Measurements from ENCODE around the gene TTC34. TPM values are rescaled to one million over a fixed set of nuclear protein-coding genes. Genes with fewer than 3 reads are reported as not detected.

Gene TTC34
- 1 to 10 TPM; 1.1 TPM for total RNA-seq

- no peaks in the 10 kb centered on the region for H3K27me3 Mint-ChIP-seq
- H3K4me3 Mint-ChIP-seq: no peak within 1 kb of the TSS
- DNase-seq: peak; percentile 71
- no peak within 1 kb of the TSS for H3K27ac Mint-ChIP-seq
- CTCF ChIA-PET: interaction anchor here (0.8 kb wide), 1 partner anchor 386 kb away, joined by 5 read pairs; no protein-coding TSS in a partner anchor
- H3K4me1 Mint-ChIP-seq: peaks cover 2% of the 10 kb centered on the region
- H3K9me3 Mint-ChIP-seq (ENCODE audit: low read depth): no peaks in the 10 kb centered on the region
- H3K36me3 Mint-ChIP-seq: no peaks in the 10 kb centered on the region
- peak; percentile 86 for ATAC-seq
Observed at GRCh38 chr1:2801535-2802291, at the start of gene TTC34. Gene TTC34 (minus strand): TSS chr1:2801693. CDS start chr1:2800827, 866 bp downstream.

GRCh38 chr1:2850502-2850901 lies 49.0 kb upstream of the TTC34 start:
- Mint-ChIP-seq H3K4me3 (no peak overlapping the region), H3K36me3 (no peaks in the 10 kb centered on the region), H3K27me3 (no peaks in the 10 kb centered on the region), H3K4me1 (no peaks in the 10 kb centered on the region), H3K9me3 (ENCODE audit: low read depth) (no peaks in the 10 kb centered on the region), H3K27ac (no peak overlapping the region)
- no peak for ATAC-seq
- no peak for DNase-seq
- CTCF ChIA-PET: no interaction called here

GRCh38 chr1:2848006-2848670 lies 46.6 kb upstream of the TTC34 start:
- peaks cover 6% of the 10 kb centered on the region for H3K27me3 Mint-ChIP-seq
- ATAC-seq: no peak
- H3K4me1 Mint-ChIP-seq: no peaks in the 10 kb centered on the region
- CTCF ChIA-PET: no interaction called here
- no peak overlapping the region for H3K27ac Mint-ChIP-seq
- no peaks in the 10 kb centered on the region for H3K36me3 Mint-ChIP-seq
- H3K9me3 Mint-ChIP-seq (ENCODE audit: low read depth): no peaks in the 10 kb centered on the region
- DNase-seq: no peak
- H3K4me3 Mint-ChIP-seq: no peak overlapping the region

- Mint-ChIP-seq H3K4me1 (no peaks in the 10 kb centered on the region), H3K27me3 (peaks cover 6% of the 10 kb centered on the region), H3K4me3 (no peak overlapping the region), H3K9me3 (ENCODE audit: low read depth) (no peaks in the 10 kb centered on the region), H3K36me3 (no peaks in the 10 kb centered on the region), H3K27ac (no peak overlapping the region)
- ATAC-seq: no peak
- DNase-seq: no peak
- CTCF ChIA-PET: no interaction called here
Observed at GRCh38 chr1:2847086-2847985, 45.8 kb upstream of the TTC34 start.

GRCh38 chr1:2845869-2846268 lies 44.4 kb upstream of the TTC34 start:
- CTCF ChIA-PET: no interaction called here
- Mint-ChIP-seq H3K9me3 (ENCODE audit: low read depth) (no peaks in the 10 kb centered on the region), H3K4me1 (peaks cover 5% of the 10 kb centered on the region), H3K27ac (no peak overlapping the region), H3K27me3 (peaks cover 6% of the 10 kb centered on the region), H3K36me3 (no peaks in the 10 kb centered on the region), H3K4me3 (no peak overlapping the region)
- ATAC-seq (no peak), DNase-seq (no peak)

GRCh38 chr1:2840036-2840809 lies 38.7 kb upstream of the TTC34 start:
- CTCF ChIA-PET: no interaction called here
- peak; percentile 71 for DNase-seq
- peaks cover 19% of the 10 kb centered on the region for H3K4me1 Mint-ChIP-seq
- H3K36me3 Mint-ChIP-seq: no peaks in the 10 kb centered on the region
- H3K27me3 Mint-ChIP-seq: peaks cover 4% of the 10 kb centered on the region
- H3K9me3 Mint-ChIP-seq (ENCODE audit: low read depth): no peaks in the 10 kb centered on the region
- H3K4me3 Mint-ChIP-seq: peak overlapping the region; percentile 46
- H3K27ac Mint-ChIP-seq: peak overlapping the region; percentile 63
- peak; percentile 85 for ATAC-seq

- Mint-ChIP-seq H3K27ac (no peak overlapping the region), H3K4me3 (no peak overlapping the region), H3K4me1 (peaks cover 19% of the 10 kb centered on the region), H3K27me3 (no peaks in the 10 kb centered on the region), H3K36me3 (no peaks in the 10 kb centered on the region), H3K9me3 (ENCODE audit: low read depth) (no peaks in the 10 kb centered on the region)
- ATAC-seq (no peak), DNase-seq (no peak)
- CTCF ChIA-PET: no interaction called here
Observed at GRCh38 chr1:2837823-2838222, 36.3 kb upstream of the TTC34 start.

GRCh38 chr1:2837316-2837715 lies 35.8 kb upstream of the TTC34 start:
- CTCF ChIA-PET: no interaction called here
- H3K4me1 Mint-ChIP-seq: peaks cover 19% of the 10 kb centered on the region

GRCh38 chr1:2836333-2836970 lies 35.0 kb upstream of the TTC34 start:
- no peak for ATAC-seq
- DNase-seq: no peak
- H3K9me3 Mint-ChIP-seq (ENCODE audit: low read depth): no peaks in the 10 kb centered on the region
- no peaks in the 10 kb centered on the region for H3K27me3 Mint-ChIP-seq
- CTCF ChIA-PET: no interaction called here
- no peaks in the 10 kb centered on the region for H3K36me3 Mint-ChIP-seq
- H3K4me1 Mint-ChIP-seq: peaks cover 18% of the 10 kb centered on the region
- no peak overlapping the region for H3K4me3 Mint-ChIP-seq
- no peak overlapping the region for H3K27ac Mint-ChIP-seq

More at GRCh38 chr1:2837316-2837715, 35.8 kb upstream of the TTC34 start:
- Mint-ChIP-seq H3K27me3 (no peaks in the 10 kb centered on the region), H3K9me3 (ENCODE audit: low read depth) (no peaks in the 10 kb centered on the region), H3K27ac (no peak overlapping the region), H3K36me3 (no peaks in the 10 kb centered on the region), H3K4me3 (no peak overlapping the region)
- no peak for DNase-seq
- no peak for ATAC-seq

GRCh38 chr1:2835650-2836159 lies 34.2 kb upstream of the TTC34 start:
- CTCF ChIA-PET: no interaction called here
- Mint-ChIP-seq H3K4me3 (no peak overlapping the region), H3K9me3 (ENCODE audit: low read depth) (no peaks in the 10 kb centered on the region), H3K4me1 (peaks cover 12% of the 10 kb centered on the region), H3K36me3 (no peaks in the 10 kb centered on the region), H3K27ac (no peak overlapping the region), H3K27me3 (no peaks in the 10 kb centered on the region)
- no peak for ATAC-seq
- no peak for DNase-seq

GRCh38 chr1:2834741-2835564 lies 33.5 kb upstream of the TTC34 start:
- no peaks in the 10 kb centered on the region for H3K36me3 Mint-ChIP-seq
- DNase-seq (no peak), ATAC-seq (no peak)
- no peak overlapping the region for H3K27ac Mint-ChIP-seq
- peaks cover 5% of the 10 kb centered on the region for H3K4me1 Mint-ChIP-seq
- H3K27me3 Mint-ChIP-seq: no peaks in the 10 kb centered on the region
- no peak overlapping the region for H3K4me3 Mint-ChIP-seq
- H3K9me3 Mint-ChIP-seq (ENCODE audit: low read depth): no peaks in the 10 kb centered on the region
- CTCF ChIA-PET: no interaction called here

- no peaks in the 10 kb centered on the region for H3K9me3 Mint-ChIP-seq (ENCODE audit: low read depth)
- no peaks in the 10 kb centered on the region for H3K27me3 Mint-ChIP-seq
- CTCF ChIA-PET: no interaction called here
- H3K4me3 Mint-ChIP-seq: no peak overlapping the region
- H3K36me3 Mint-ChIP-seq: no peaks in the 10 kb centered on the region
- no peak for ATAC-seq
- DNase-seq: no peak
- no peaks in the 10 kb centered on the region for H3K4me1 Mint-ChIP-seq
- no peak overlapping the region for H3K27ac Mint-ChIP-seq
Observed at GRCh38 chr1:2834146-2834475, 32.6 kb upstream of the TTC34 start.

Data from activated CD8-positive, alpha-beta memory T cell treated with anti-CD3 and anti-CD28 coated beads, Interleukin-2, amount 10 ng/mL, durations not matched to agents 7 days and 5 days (primary cell).